Mammary epithelial cell (primary cell): ENCODE results near the gene CD274.

Source experiments
- CTCF ChIP-seq, 2 donors: IDR thresholded peaks in 1 of 2; conservative IDR thresholded peaks in 1 of 2; 2 replicates each; pipeline ENCODE4 v1.5.1; 2011 to 2012; ENCODE audit warnings: inconsistent platforms in 2 of 2, low read length in 2 of 2, mild to moderate bottlenecking in 2 of 2, control low read depth in 1 of 2, low read depth in 1 of 2; ENCODE audit not compliant: insufficient read depth in 1 of 2; ENCODE audit errors: extremely low read depth in 1 of 2
- EZH2 ChIP-seq: IDR thresholded peaks from 2 replicates; pipeline ENCODE4 v1.6.1; 2012; ENCODE audit warnings: low read length, inconsistent platforms, borderline replicate concordance

- TF ChIP-seq EZH2 (no peak), CTCF (conservative IDR thresholded peaks at IDR 0.05 in 1 of 2, IDR thresholded peaks at IDR 0.05 in 1 of 2; ENCODE audit: extremely low read depth in 1 of 2, insufficient read depth in 1 of 2, low read depth in 1 of 2, low read length in 2 of 2) (no peak)
These were observed 2.3 kb upstream of the CD274 start for GRCh38 chr9:5448016-5448415.
